Right lobe of liver (tissue), 4 donors: ENCODE data around the gene DDX31.

ENCODE experiments used
- CTCF ChIP-seq, 4 donors: fragments of 200-600 bp in 3 of 4; fragments of 450-650 bp in 1 of 4; IDR thresholded peaks; one replicate each; pipeline versions ENCODE4 v1.5.1 to v1.8.0; 2016 to 2022; ENCODE audit warnings: antibody characterized with exemption in 4 of 4, mild to moderate bottlenecking in 2 of 4
- POLR2A ChIP-seq: fragments of 450-650 bp; IDR thresholded peaks from one replicate; pipeline ENCODE4 v1.6.1; 2017; ENCODE audit warnings: antibody characterized with exemption, mild to moderate bottlenecking
- donor health status: DM: no; HTN: no; CAD: no.
- donor health status: DM: no; HTN: no; CAD: no.
- donor health status: DM: no; HTN: yes; CAD: no.

DNA sequence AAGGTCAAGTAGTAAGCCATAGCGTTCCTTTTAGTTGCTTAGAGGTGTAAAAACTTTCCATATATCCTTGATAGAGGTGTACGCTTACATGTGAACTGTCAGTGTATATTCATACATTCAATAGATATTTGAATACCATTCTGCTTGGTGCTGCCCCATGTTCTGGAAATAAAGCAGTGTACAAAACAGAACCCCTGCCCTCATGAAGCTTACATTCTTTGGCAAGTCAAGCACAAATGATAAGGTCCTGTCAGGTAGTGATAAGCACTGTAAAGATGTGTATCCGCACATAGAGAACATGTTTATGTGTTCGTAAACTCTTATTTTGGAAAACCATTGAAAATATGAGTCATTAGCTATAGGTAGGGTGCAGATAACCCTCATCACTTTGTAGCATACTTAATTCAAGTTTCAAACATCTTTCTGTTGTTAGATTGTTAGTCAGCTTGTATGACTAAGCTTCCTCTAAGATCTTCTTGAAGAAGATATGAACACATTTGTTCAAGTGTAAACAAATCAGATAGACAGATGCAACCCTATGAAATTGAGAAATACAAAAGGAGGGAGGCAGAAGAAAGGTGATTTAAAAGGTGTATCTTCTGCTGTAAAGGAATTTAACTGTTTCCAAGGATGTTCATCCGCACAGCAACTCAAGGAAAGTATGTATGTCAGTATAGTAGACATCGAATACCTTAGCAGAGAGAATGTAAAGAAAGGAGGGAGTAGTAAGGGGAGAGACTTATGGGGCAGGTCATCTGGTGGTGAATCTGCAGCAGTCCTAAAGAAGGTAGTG lies 2.0 kb upstream of the DDX31 start:
- TF ChIP-seq CTCF (IDR thresholded peaks at IDR 0.05) (no peak), POLR2A (no peak)
